Stimulated activated CD8-positive, alpha-beta memory T cell treated with anti-CD3 and anti-CD28 coated beads, Interleukin-7, amount 100 ng/mL, for 1 hour (primary cell): ENCODE results near the gene PSAPL1.

Experiments used
- DNase-seq, 2 donors: peaks; one replicate each; pipeline ENCODE4 v3.0.0-alpha.2; 2020; ENCODE audit warnings: low read depth in 2 of 2

Gene PSAPL1

GRCh38 chr4:7382634-7383014, 52.1 kb downstream of the PSAPL1 start:
- DNase-seq = no peak

GRCh38 chr4:7381890-7382633, 52.7 kb downstream of the PSAPL1 start:
- no peak for DNase-seq

GRCh38 chr4:7381221-7381889, 53.4 kb downstream of the PSAPL1 start:
- DNase-seq = no peak
